ENCODE results near the gene CACNA1C.

The CACNA1C gene

DNA sequence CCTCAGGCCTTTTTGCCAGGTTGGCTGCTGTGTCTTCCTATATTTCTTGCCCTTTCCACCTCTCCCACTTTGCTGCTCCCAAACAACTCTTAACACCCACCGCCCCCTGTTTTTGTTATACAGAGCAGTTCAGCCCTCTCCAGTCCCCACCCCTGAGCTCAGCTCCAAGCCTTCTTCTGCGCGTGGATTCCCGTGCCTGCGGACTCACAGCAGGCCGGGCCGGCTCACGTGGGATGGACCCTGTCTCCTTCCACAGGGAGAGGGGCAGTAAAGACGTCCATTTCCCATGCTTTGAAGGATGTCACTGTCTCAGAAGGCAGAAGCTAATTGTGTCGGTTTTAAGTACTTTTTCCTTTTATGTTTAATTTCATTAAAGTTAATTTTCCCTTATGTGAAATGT is 139.4 kb downstream of the CACNA1C start:
- no peak for DNase-seq (ENCODE audit: extremely low read depth in 1 of 2, low read depth in 1 of 2)

DNA sequence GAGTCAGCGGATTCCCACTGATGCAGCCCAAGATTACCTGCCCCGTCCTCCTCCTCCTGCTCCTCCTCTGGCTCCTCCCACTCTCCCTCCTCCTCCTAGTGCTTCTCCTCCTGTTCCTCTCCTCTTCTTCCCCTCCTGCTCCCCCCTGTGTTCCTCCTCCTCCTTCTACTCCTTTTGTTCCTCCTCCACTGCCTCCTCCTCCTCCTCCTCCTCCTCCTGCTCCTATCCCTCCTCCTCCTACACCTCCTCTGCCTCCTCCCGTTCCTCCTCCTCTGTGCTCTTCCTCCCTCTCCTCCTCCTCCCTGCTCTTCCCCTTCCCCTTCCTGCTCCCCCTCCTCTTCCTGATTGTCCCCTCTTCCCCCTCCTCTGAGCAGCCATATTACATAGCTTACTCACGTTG is 141.3 kb downstream of the CACNA1C start:
- DNase-seq (ENCODE audit: extremely low read depth in 1 of 2, low read depth in 1 of 2) = no peak

DNA sequence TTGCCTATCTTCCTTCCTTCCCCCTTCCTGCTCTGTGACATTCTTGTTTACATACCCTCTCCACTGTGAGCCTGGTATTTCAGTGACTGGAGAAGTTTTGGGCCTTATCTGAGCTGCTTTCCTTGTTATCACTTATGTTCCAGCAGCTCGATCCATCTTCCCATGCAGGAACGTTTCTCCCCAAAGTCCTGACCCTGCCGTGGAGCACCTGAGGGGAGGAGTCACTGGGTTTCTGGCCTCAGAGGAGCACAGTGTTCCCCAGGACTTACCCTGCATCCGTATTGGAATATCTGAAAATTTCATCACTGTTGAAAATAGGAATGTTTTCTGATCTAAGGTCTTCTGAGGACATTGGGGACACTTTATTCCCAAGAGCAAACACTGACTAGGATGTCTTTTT is 141.8 kb downstream of the CACNA1C start:
- no peak for DNase-seq (ENCODE audit: extremely low read depth in 1 of 2, low read depth in 1 of 2)

GRCh38 chr12:2195085-2195484 is 142.3 kb downstream of the CACNA1C start:
- DNase-seq (ENCODE audit: extremely low read depth in 1 of 2, low read depth in 1 of 2) = no peak

DNA sequence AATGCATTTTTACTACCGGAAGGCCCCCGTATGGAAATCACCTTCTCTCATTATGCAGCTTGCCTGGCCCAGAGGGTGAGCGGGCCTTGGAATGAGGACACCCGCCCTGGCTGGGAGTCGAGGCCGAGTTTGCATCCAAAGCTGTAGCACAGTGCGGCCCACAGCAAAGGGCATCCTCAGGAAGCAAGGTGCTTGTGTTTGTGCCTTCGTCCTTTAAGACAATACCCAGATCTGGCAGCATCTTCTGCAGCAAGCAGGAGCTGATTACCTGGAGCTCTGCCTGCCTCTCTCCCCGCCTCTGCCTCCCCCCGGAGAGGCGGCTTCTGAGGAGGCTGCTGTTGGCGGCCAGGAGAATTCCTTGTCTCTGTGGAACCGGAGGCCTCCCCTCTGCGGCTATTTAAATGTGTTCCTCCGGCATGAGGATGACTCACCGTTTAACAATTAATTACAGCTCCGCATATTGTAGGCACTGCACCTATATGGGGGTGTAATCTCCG is 145.3 kb downstream of the CACNA1C start:
- DNase-seq (ENCODE audit: extremely low read depth in 1 of 2, low read depth in 1 of 2) = no peak

- DNase-seq (ENCODE audit: extremely low read depth in 1 of 2, low read depth in 1 of 2) = no peak
Measured at GRCh38 chr12:2198542-2198941, 145.8 kb downstream of the CACNA1C start.

- no peak for DNase-seq (ENCODE audit: extremely low read depth in 1 of 2, low read depth in 1 of 2)
Measured at GRCh38 chr12:2205996-2206395, 153.2 kb downstream of the CACNA1C start.

- DNase-seq (ENCODE audit: extremely low read depth in 1 of 2, low read depth in 1 of 2) = no peak
Measured at GRCh38 chr12:2208837-2209635, 156.2 kb downstream of the CACNA1C start.

GRCh38 chr12:2211119-2211518 is 158.3 kb downstream of the CACNA1C start:
- DNase-seq (ENCODE audit: extremely low read depth in 1 of 2, low read depth in 1 of 2) = no peak

DNA sequence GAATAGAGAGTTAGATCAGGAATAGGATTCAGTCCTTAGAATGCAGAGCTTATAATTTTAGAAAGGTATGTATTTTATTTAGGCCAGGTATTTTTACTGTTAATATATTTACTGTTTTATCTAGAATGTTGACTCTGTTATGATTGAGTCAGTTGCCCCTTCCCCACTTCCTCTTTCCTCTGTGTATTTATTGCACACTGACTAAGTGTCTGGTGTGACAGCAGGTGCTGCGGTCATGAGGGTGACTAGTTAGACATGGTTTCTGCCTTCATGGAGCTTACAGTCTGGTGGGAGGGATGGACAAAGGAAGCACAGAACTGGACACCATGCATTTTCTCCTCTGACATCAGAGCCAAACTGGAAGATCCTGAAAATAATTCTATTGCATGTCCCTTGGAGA is 159.8 kb downstream of the CACNA1C start:
- no peak for DNase-seq (ENCODE audit: extremely low read depth in 1 of 2, low read depth in 1 of 2)

DNA sequence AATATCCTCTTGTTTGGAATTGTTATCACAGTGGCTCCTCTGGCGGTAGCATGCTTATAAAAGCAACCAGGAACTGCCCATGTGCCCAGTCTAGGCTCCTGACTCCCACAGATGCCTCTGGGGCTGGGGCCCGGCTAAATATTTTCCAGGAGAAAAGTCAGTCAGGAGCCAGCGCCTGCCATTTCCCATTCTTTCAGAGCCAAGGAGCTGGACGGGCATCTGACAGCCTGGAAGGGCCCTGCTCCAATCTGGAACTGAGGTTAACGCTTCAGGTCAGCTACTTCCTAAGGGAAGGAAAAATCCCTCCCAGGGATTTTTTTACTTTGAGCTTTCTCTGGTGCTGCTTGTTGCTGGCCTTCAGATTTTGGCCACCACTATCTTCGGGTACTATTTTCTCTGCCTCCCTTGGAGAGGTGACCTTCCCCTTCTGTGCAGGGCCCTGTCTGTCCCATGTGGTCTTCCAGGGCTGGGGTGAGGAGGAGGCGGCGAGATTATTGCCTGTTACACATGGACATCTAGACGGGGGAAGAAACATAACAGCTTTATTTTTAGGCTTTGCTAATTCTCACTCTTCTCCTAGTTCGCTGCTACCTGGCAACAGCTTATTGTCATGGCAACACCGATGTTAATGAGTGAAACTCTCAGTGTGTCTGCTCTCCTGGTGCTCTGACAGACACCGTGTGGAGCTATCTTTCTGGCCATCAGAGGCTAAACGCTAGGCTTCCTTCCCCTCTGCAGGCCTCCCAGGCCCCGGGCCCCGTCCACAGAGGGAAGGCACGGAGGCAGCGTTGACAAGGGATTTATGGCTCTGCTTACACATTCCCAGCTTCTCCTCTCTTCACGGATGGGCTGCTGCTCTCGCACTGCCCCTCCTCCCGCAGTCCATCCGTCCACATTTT is 160.4 kb downstream of the CACNA1C start:
- no peak for DNase-seq (ENCODE audit: extremely low read depth in 1 of 2, low read depth in 1 of 2)

DNA sequence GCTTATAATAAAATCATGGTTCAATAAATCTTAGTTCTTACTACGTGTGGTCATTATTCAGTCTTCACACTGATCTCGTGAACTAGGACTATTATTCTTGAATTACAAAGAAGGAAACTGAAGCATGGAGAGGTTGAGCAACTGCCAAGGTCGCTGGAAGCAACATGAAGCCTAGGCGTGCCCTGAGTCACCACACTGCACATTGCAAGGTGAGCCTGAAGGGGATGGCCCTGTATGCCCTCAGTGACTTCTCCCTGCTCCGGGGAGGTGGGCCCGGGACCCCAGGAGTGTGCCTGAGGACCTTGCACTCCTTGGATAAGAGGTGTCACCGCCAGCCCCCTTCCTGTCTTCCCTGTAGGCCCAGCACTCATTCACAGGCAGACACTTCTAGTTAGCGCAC is 161.6 kb downstream of the CACNA1C start:
- DNase-seq (ENCODE audit: extremely low read depth in 1 of 2, low read depth in 1 of 2) = no peak

DNA sequence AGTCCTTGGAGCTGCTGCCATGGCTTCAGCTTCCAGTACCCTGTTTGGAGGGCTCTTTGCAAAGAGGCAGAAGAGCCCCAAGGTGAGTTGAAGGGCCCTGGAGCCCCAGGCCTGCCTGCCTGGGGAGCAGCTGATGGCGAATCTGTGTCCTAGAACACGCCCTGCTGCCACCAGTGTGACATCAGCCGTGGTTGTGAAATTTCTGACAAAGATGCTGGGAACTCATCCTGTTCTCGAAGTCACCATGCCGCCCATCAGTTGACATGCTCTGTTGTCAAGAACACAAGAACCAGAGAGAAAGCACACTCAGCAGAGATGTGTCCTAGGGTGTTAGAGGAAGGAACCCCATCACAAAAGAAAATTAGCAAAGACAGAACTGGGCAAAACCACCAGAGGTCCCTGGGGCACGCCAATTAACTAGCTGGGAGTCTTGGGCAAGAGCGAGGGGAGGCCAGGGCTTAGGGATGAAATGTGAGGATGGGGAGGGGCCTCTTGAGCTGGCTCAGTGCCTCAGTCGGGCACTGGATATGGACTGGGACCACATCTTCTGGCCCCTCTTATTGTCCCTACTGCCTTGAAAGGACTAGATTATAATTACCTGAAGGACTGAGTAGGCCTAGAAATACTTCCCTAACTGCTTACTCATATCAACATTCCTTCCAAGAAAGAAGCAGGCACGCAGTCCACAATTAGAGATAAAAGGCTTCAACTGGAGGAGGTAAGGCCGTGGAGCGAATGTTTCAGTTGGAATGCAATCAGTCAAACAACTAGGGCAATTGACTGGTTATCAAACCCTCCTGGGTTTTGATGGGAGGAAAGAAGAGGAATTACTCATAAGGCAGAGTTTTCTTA is 163.1 kb downstream of the CACNA1C start:
- DNase-seq (ENCODE audit: extremely low read depth in 1 of 2, low read depth in 1 of 2) = no peak

- no peak for DNase-seq (ENCODE audit: extremely low read depth in 1 of 2, low read depth in 1 of 2)
Measured at GRCh38 chr12:2218706-2219105, 165.9 kb downstream of the CACNA1C start.

GRCh38 chr12:2221030-2221621 is 168.3 kb downstream of the CACNA1C start:
- no peak for DNase-seq (ENCODE audit: extremely low read depth in 1 of 2, low read depth in 1 of 2)

GRCh38 chr12:2222691-2223090 is 169.9 kb downstream of the CACNA1C start:
- no peak for DNase-seq (ENCODE audit: extremely low read depth in 1 of 2, low read depth in 1 of 2)

DNA sequence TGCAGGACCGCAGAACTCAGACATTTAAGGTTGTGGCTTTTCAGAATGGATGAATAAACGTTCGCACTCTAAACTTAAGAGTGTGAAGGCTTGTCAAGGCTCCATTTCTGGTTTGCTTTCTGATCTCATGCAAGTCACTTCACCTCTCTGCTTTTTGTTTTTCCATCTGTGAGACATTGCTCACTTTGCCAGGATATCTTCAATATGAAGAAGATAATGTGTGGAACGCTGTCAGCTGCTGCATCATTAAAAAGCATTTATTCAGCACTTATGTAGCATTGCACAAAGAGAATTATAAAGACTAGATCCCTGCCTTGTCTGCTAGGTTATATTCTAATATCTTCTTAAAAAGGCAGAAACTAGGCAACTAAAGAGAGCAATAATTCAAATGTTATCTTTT is 172.2 kb downstream of the CACNA1C start:
- DNase-seq (ENCODE audit: extremely low read depth in 1 of 2, low read depth in 1 of 2) = no peak

DNA sequence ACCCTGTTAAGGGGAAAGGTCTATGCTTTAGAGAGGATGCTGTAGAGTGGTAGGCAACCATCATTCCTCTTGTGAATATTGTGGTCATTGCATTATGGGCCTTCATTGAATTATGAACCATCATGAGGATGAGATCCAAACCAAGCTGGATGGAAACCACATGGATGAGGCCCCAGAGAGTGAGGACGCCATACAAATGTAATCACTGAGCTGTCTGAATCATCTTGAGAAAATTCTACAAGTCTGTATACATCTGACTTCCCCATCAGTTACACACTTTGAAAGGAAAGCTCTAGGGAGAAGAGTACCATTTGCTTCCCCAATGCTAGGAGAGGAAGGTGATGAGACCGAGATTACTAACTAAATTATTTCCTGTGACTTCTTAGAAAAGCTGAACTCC is 172.9 kb downstream of the CACNA1C start:
- DNase-seq (ENCODE audit: extremely low read depth in 1 of 2, low read depth in 1 of 2) = no peak

DNA sequence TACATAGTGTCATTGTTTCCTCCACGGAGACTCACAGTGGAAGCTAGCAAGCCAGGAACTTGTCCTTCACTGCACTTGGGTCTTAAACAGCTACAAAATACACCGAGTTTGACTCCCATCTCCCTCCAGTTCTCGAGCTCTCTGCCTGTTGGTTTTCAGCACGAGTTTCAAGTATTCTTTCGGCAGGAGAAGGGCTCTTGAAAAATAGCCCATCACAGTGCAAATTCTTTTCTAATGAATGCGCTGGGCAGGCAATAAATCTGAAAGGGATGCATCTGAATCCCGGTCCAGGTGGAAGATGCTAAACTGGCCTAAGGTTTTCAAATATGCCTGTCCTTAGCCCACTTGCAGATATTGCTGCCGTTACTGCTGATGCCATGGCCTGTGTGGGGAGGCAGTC is 173.9 kb downstream of the CACNA1C start:
- DNase-seq (ENCODE audit: extremely low read depth in 1 of 2, low read depth in 1 of 2) = no peak

- no peak for DNase-seq (ENCODE audit: extremely low read depth in 1 of 2, low read depth in 1 of 2)
Measured at GRCh38 chr12:2227360-2227759, 174.6 kb downstream of the CACNA1C start.

DNA sequence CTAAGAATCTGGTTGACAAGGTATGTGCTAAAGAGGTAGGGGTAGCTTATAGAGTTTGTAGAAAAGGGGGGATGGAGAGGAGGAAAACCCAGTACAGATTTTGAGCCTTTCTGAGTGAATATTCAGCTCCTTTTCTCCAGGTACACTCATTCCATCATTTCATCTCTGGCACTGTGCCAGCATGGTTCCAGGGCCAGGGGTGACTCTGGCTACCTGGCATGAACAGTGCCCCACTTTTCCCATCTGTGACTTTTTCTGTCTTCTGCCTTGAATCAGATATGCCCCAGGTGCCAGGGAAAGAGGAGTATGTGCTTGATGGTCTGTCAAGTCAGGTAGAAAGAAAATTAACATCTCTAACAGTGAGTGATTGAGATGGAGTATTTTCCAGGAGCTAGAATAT is 175.7 kb downstream of the CACNA1C start:
- DNase-seq (ENCODE audit: extremely low read depth in 1 of 2, low read depth in 1 of 2) = no peak

Measured in activated CD8-positive, alpha-beta memory T cell treated with anti-CD3 and anti-CD28 coated beads for 1 hour (primary cell).